CD14-positive monocyte (primary cell): Measurements from ENCODE around the gene LSM3. TPM values are rescaled to one million over a fixed set of nuclear protein-coding genes. Genes with fewer than 3 reads are reported as not detected.

ENCODE experiments used
- DNase-seq, 3 donors: peaks; one replicate each; pipeline ENCODE4 v3.0.0-alpha.2; 2011 to 2022
- H2AFZ ChIP-seq: 2 replicates; pipeline ENCODE4 v1.6.0; 2012; ENCODE audit warnings: mild to moderate bottlenecking, low read depth, low read length, inconsistent platforms; ENCODE audit not compliant: insufficient read depth, poor library complexity, severe bottlenecking
- H3K27ac ChIP-seq, 2 donors: 1 replicate in 1 of 2; 2 replicates in 1 of 2; pipeline ENCODE4 v1.5.1; 2012 to 2013; ENCODE audit warnings: low read length in 2 of 2, control low read depth in 1 of 2, inconsistent platforms in 1 of 2, low read depth in 1 of 2, mild to moderate bottlenecking in 1 of 2
- H3K27me3 ChIP-seq, 2 donors: one replicate each; pipeline versions ENCODE4 v1.6.0 to v1.6.1; 2011 to 2013; ENCODE audit warnings: low read length in 2 of 2; ENCODE audit not compliant: control insufficient read depth in 2 of 2, insufficient read depth in 2 of 2
- H3K36me3 ChIP-seq, 2 donors: replicated peaks in 1 of 2; 1 replicate in 1 of 2; 2 replicates in 1 of 2; pipeline versions ENCODE4 v1.5.1 to v1.6.1; 2012 to 2013; ENCODE audit warnings: low read length in 2 of 2, control low read depth in 1 of 2, inconsistent platforms in 1 of 2, mild to moderate bottlenecking in 1 of 2; ENCODE audit not compliant: insufficient read depth in 2 of 2, control insufficient read depth in 1 of 2
- H3K4me1 ChIP-seq, 2 donors: 1 replicate in 1 of 2; 2 replicates in 1 of 2; pipeline versions ENCODE4 v1.5.1 to v1.6.1; 2012 to 2013; ENCODE audit warnings: low read length in 2 of 2, control low read depth in 1 of 2, inconsistent platforms in 1 of 2, mild to moderate bottlenecking in 1 of 2, moderate library complexity in 1 of 2; ENCODE audit not compliant: insufficient read depth in 2 of 2, control insufficient read depth in 1 of 2
- H3K4me2 ChIP-seq: replicated peaks from 2 replicates; pipeline ENCODE3; 2012; ENCODE audit warnings: low read length, moderate library complexity, mild to moderate bottlenecking; ENCODE audit not compliant: poor library complexity, severe bottlenecking; ENCODE audit errors: extremely low read depth
- H3K4me3 ChIP-seq, 3 experiments: fragments of 200-600 bp in 1 of 3; sonication (generic) in 1 of 3; replicated peaks in 1 of 3; 1 replicate in 2 of 3; 2 replicates in 1 of 3; pipeline ENCODE4 v1.5.1; 2011 to 2013; ENCODE audit warnings: low read length in 3 of 3, mild to moderate bottlenecking in 3 of 3, control low read depth in 2 of 3, low read depth in 2 of 3, inconsistent platforms in 1 of 3, moderate library complexity in 1 of 3
- H3K79me2 ChIP-seq: 2 replicates; pipeline ENCODE4 v1.6.0; 2012; ENCODE audit warnings: mild to moderate bottlenecking, control low read depth, inconsistent platforms, low read length, moderate library complexity; ENCODE audit not compliant: insufficient read depth
- H3K9ac ChIP-seq: 2 replicates; pipeline ENCODE4 v1.6.0; 2017; ENCODE audit warnings: low read length, mild to moderate bottlenecking; ENCODE audit not compliant: insufficient read depth, poor library complexity, severe bottlenecking
- H3K9me3 ChIP-seq, 2 donors: replicated peaks in 1 of 2; 1 replicate in 1 of 2; 2 replicates in 1 of 2; pipeline versions ENCODE4 v1.5.1 to v1.6.1; 2012 to 2013; ENCODE audit warnings: low read length in 2 of 2, control low read depth in 1 of 2; ENCODE audit not compliant: control insufficient read depth in 1 of 2, insufficient read depth in 1 of 2
- H4K20me1 ChIP-seq: 2 replicates; pipeline ENCODE4 v1.6.0; 2012; ENCODE audit warnings: mild to moderate bottlenecking, low read length, control low read depth, moderate library complexity; ENCODE audit not compliant: insufficient read depth
- H3K27ac Mint-ChIP-seq, 7 donors: one replicate each; pipeline ENCODE4 v1.8.0; 2020; ENCODE audit warnings: mild to moderate bottlenecking in 7 of 7, mixed read lengths in 7 of 7, moderate library complexity in 6 of 7, inconsistent platforms in 2 of 7
- H3K27me3 Mint-ChIP-seq, 3 donors: one replicate each; pipeline ENCODE4 v1.8.0; 2021 to 2022; ENCODE audit warnings: low read depth in 3 of 3, mild to moderate bottlenecking in 3 of 3, mixed read lengths in 3 of 3, moderate library complexity in 3 of 3, inconsistent platforms in 1 of 3
- H3K36me3 Mint-ChIP-seq, 2 donors: one replicate each; pipeline ENCODE4 v1.8.0; 2020; ENCODE audit warnings: mixed read lengths in 2 of 2, inconsistent platforms in 1 of 2, mild to moderate bottlenecking in 1 of 2
- H3K4me1 Mint-ChIP-seq: one replicate; pipeline ENCODE4 v1.8.0; 2020; ENCODE audit warnings: mild to moderate bottlenecking, mixed read lengths
- H3K4me3 Mint-ChIP-seq, 2 donors: one replicate each; pipeline ENCODE4 v1.8.0; 2020; ENCODE audit warnings: mild to moderate bottlenecking in 2 of 2, mixed read lengths in 2 of 2, moderate library complexity in 1 of 2
- H3K9me3 Mint-ChIP-seq, 7 donors: one replicate each; pipeline ENCODE4 v1.8.0; 2020 to 2022; ENCODE audit warnings: mixed read lengths in 7 of 7, mild to moderate bottlenecking in 6 of 7, moderate library complexity in 6 of 7, inconsistent platforms in 2 of 7
- WGBS: methylation state at CpG from one replicate; pipeline ENCODE4 v1.1.5; 2013; ENCODE audit warnings: missing lambda C conversion rate; ENCODE audit not compliant: insufficient coverage; 5-methylcytosine and 5-hydroxymethylcytosine counted together
- intact Hi-C, 2 donors: fragments of 100-400 bp; cut with micrococcal nuclease; formaldehyde crosslinking; loops; one replicate each; pipeline versions ENCODE4 v1.15.0 to v1.15.1; 2023
- polyA plus RNA-seq, 3 donors: library from polyadenylated mRNA; depleted of rRNA in 1 of 3; unstranded in 2 of 3; stranded (reverse) in 1 of 3; fragments of 300-500 nt in 2 of 3; fragments of >200 nt in 1 of 3; fragmentation: Illumina TruSeq in 2 of 3; gene quantifications; 1 replicate in 2 of 3; 2 replicates in 1 of 3; pipeline ENCODE4 v1.2.3, GENCODE V29; 2012 to 2021
- TF ChIP-seq, protein P1 (sequence below): fragments of 200-600 bp; IDR thresholded peaks from one replicate; pipeline ENCODE4 v1.8.0; 2022; ENCODE audit warnings: antibody characterized with exemption, mild to moderate bottlenecking

The LSM3 gene
- polyA plus RNA-seq, 3 donors = 4.1 to 23.2 (median 19.8) TPM

GRCh38 chr3:14169435-14169834 is 9.2 kb upstream of the LSM3 start:
- 100% methylated on average over 1 of the region's 2 CpGs for WGBS
- no peaks in the 10 kb centered on the region for H3K79me2 ChIP-seq
- no peaks in the 10 kb centered on the region for H3K4me1 Mint-ChIP-seq
- TF ChIP-seq, protein P1, sequence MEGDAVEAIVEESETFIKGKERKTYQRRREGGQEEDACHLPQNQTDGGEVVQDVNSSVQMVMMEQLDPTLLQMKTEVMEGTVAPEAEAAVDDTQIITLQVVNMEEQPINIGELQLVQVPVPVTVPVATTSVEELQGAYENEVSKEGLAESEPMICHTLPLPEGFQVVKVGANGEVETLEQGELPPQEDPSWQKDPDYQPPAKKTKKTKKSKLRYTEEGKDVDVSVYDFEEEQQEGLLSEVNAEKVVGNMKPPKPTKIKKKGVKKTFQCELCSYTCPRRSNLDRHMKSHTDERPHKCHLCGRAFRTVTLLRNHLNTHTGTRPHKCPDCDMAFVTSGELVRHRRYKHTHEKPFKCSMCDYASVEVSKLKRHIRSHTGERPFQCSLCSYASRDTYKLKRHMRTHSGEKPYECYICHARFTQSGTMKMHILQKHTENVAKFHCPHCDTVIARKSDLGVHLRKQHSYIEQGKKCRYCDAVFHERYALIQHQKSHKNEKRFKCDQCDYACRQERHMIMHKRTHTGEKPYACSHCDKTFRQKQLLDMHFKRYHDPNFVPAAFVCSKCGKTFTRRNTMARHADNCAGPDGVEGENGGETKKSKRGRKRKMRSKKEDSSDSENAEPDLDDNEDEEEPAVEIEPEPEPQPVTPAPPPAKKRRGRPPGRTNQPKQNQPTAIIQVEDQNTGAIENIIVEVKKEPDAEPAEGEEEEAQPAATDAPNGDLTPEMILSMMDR = no peak
- H3K9me3 ChIP-seq = no peaks in the 10 kb centered on the region
- H3K9me3 Mint-ChIP-seq = no peaks in the 10 kb centered on the region
- H3K4me1 ChIP-seq = no peaks in the 10 kb centered on the region
- H3K27me3 Mint-ChIP-seq = no peaks in the 10 kb centered on the region
- peaks cover 4% of the 10 kb centered on the region for H4K20me1 ChIP-seq
- no peak overlapping the region for H3K27ac Mint-ChIP-seq
- H2AFZ ChIP-seq = no peak overlapping the region
- H3K36me3 Mint-ChIP-seq = peaks cover 83 to 85% of the 10 kb centered on the region in 2 donors
- no peaks in the 10 kb centered on the region for H3K27me3 ChIP-seq
- no peak for DNase-seq
- H3K27ac ChIP-seq = no peak overlapping the region
- H3K4me2 ChIP-seq = no peak overlapping the region
- H3K4me3 ChIP-seq = no peak overlapping the region
- peaks cover 86 to 87% of the 10 kb centered on the region in 2 donors for H3K36me3 ChIP-seq
- no peak overlapping the region for H3K9ac ChIP-seq
- intact Hi-C loops = no loop called here
- H3K4me3 Mint-ChIP-seq = no peak overlapping the region

DNA sequence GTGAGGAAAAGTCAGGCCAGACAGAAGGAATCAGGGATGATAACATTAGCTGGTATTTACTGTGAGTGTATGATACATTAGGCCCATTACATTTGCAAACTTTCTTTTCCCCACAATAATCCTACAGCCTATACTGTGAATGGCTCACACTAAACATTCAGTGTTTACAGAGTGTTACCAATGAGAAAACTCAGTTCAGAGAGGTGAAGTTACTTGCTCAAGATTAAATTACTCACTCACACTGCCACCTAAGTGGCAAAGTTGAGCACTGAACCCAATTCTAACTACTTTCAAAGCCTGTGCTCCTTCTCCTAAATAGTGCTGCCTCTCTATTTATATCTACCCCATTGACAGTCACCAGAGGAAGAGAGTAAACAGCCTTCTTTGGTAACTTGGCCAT is 8.7 kb upstream of the LSM3 start:
- intact Hi-C loops = no loop called here
- H3K36me3 Mint-ChIP-seq = peaks cover 79 to 81% of the 10 kb centered on the region in 2 donors
- H3K36me3 ChIP-seq = peaks cover 82% of the 10 kb centered on the region in 2 donors

More for the DNA sequence above, 8.7 kb upstream of the LSM3 start:
- Histone ChIP-seq H3K79me2 (peaks cover 3% of the 10 kb centered on the region), H3K27ac (peak overlapping the region in 1 of 2 donors; percentile 6), H3K4me2 (no peak overlapping the region), H4K20me1 (peaks cover 5% of the 10 kb centered on the region), H3K9ac (no peak overlapping the region), H2AFZ (no peak overlapping the region), H3K9me3 (no peaks in the 10 kb centered on the region), H3K4me1 (no peaks in the 10 kb centered on the region), H3K4me3 (no peak overlapping the region), H3K27me3 (no peaks in the 10 kb centered on the region)
- Mint-ChIP-seq H3K9me3 (no peaks in the 10 kb centered on the region), H3K27me3 (no peaks in the 10 kb centered on the region), H3K4me1 (peaks cover 2% of the 10 kb centered on the region), H3K4me3 (no peak overlapping the region), H3K27ac (no peak overlapping the region)
- TF ChIP-seq, protein P1 = no peak
- no peak for DNase-seq
